NT2/D1 (cell line): ENCODE measurements around the gene MDK.
A peak's percentile ranks its signal among the peaks of the same experiment; 100 is the strongest.

Experiments used
- DNase-seq: peaks from one replicate; pipeline ENCODE4 v3.0.0-alpha.2; 2011; ENCODE audit warnings: low read depth, low spot score
- H3K27me3 ChIP-seq: 2 replicates; pipeline ENCODE4 v1.6.0; 2011; ENCODE audit warnings: mild to moderate bottlenecking; ENCODE audit not compliant: insufficient read length, insufficient read depth
- H3K36me3 ChIP-seq: 2 replicates; pipeline ENCODE4 v1.6.1; 2011; ENCODE audit warnings: mild to moderate bottlenecking, low read length, mixed read lengths; ENCODE audit not compliant: insufficient read depth, insufficient read length
- H3K4me1 ChIP-seq: 2 replicates; pipeline ENCODE4 v1.5.1; 2011; ENCODE audit not compliant: insufficient read depth, insufficient read length
- H3K4me3 ChIP-seq: 2 replicates; pipeline ENCODE4 v1.5.1; 2011; ENCODE audit warnings: low read depth; ENCODE audit not compliant: insufficient read length
- H3K9ac ChIP-seq: 2 replicates; pipeline ENCODE4 v1.6.0; 2011; ENCODE audit warnings: low read depth; ENCODE audit not compliant: insufficient read length
- H3K9me3 ChIP-seq: 2 replicates; pipeline ENCODE4 v1.5.1; 2011; ENCODE audit warnings: mild to moderate bottlenecking, low read length; ENCODE audit not compliant: insufficient read depth
- SUZ12 ChIP-seq: IDR thresholded peaks from 2 replicates; pipeline ENCODE4 v1.6.1; 2011; ENCODE audit not compliant: insufficient read length, insufficient read depth; ENCODE audit errors: extremely low read depth
- YY1 ChIP-seq: IDR thresholded peaks from 2 replicates; pipeline ENCODE4 v1.6.1; 2011; ENCODE audit not compliant: insufficient read length, insufficient read depth
- ZNF274 ChIP-seq: IDR thresholded peaks from 2 replicates; pipeline ENCODE4 v1.6.1; 2011; ENCODE audit warnings: mild to moderate bottlenecking, low read depth, low read length

Gene MDK

DNA sequence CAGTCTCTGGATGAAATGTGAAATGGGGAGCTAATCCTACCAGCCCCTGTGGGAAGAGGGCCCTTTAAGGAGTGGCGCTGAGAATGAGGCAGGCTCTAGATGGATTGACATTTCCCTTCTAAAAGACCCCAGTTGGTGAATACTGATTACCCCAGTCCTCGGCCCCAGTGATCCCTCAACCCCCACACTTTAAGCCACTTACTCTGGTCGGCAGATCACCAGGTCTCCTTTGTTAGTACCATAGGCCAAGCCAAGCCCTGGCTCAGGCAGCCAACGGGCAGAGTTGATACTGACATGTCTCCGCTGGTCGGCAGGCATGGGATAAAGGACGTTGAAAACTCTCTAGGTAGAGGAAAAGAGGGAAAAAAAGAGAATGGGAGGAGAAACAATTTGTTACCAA is 36.2 kb downstream of the MDK start:
- DNase-seq = no peak
- Histone ChIP-seq H3K4me3 (no peak overlapping the region), H3K9ac (no peak overlapping the region), H3K36me3 (peaks cover 67% of the 10 kb centered on the region), H3K27me3 (no peaks in the 10 kb centered on the region), H3K4me1 (no peaks in the 10 kb centered on the region), H3K9me3 (no peaks in the 10 kb centered on the region)
- TF ChIP-seq ZNF274 (no peak), SUZ12 (no peak), YY1 (no peak)

DNA sequence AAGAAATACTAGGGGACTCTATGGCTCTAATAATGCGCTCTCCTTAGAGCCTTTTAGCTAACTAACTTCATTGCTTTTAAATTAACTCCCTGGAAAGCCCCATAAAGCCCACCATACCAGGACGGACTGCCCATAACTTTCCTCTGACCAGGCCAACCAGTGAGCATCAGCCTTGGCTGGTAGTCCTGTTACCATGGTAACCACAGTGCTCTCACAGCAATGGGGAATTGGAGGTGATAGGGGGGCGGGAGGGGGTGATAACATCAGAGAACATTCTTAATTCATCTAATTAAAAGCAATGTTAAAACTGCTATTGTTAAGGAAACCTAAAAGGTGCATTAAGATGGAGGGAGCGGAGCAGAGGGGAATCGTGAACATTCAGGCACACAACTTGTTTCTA is 37.3 kb downstream of the MDK start:
- TF ChIP-seq SUZ12 = no peak
- TF ChIP-seq YY1 = no peak
- TF ChIP-seq ZNF274 = no peak
- DNase-seq = no peak
- Histone ChIP-seq H3K4me3 (no peak overlapping the region), H3K9me3 (no peaks in the 10 kb centered on the region), H3K27me3 (no peaks in the 10 kb centered on the region), H3K36me3 (peaks cover 63% of the 10 kb centered on the region), H3K4me1 (no peaks in the 10 kb centered on the region), H3K9ac (no peak overlapping the region)

GRCh38 chr11:46420513-46420912 is 39.0 kb downstream of the MDK start:
- TF ChIP-seq SUZ12 (no peak), ZNF274 (no peak), YY1 (no peak)
- H3K36me3 ChIP-seq = peaks cover 48% of the 10 kb centered on the region
- H3K4me1 ChIP-seq = peaks cover 2% of the 10 kb centered on the region
- no peaks in the 10 kb centered on the region for H3K9me3 ChIP-seq
- no peak overlapping the region for H3K9ac ChIP-seq
- no peak for DNase-seq
- H3K4me3 ChIP-seq = no peak overlapping the region
- H3K27me3 ChIP-seq = no peaks in the 10 kb centered on the region

GRCh38 chr11:46421257-46421880 is 39.9 kb downstream of the MDK start:
- no peaks in the 10 kb centered on the region for H3K9me3 ChIP-seq
- no peak overlapping the region for H3K9ac ChIP-seq
- H3K4me1 ChIP-seq = peaks cover 2% of the 10 kb centered on the region
- TF ChIP-seq SUZ12 (no peak), ZNF274 (no peak), YY1 (no peak)
- H3K27me3 ChIP-seq = no peaks in the 10 kb centered on the region
- H3K36me3 ChIP-seq = peaks cover 43% of the 10 kb centered on the region
- DNase-seq = no peak
- H3K4me3 ChIP-seq = no peak overlapping the region

DNA sequence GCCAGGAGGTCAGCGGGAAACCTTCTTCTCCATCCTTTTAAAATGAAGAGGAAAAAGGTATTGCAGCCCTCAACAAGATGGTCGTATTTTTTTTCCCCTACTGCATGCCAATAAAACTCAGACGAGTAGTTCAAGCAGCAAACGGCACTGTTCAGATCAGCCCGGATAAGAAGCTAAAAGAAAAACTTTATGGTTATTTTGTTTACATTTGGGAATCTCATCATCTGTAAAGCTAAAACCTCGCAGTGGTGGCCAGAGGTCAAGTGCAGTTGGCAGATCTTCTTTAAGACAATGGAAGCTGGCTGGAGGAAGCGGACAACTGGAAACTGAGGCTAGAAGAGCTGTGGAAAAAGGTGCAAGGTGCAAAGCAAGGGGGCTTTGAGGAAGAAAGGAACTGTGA is 41.1 kb downstream of the MDK start:
- Histone ChIP-seq H3K4me1 (peaks cover 2% of the 10 kb centered on the region), H3K9ac (no peak overlapping the region), H3K9me3 (no peaks in the 10 kb centered on the region), H3K36me3 (peaks cover 37% of the 10 kb centered on the region), H3K27me3 (no peaks in the 10 kb centered on the region), H3K4me3 (no peak overlapping the region)
- no peak for TF ChIP-seq SUZ12
- TF ChIP-seq YY1 = no peak
- no peak for TF ChIP-seq ZNF274
- no peak for DNase-seq

GRCh38 chr11:46426233-46426991 is 44.9 kb downstream of the MDK start:
- H3K9me3 ChIP-seq = no peaks in the 10 kb centered on the region
- peaks cover 43% of the 10 kb centered on the region for H3K36me3 ChIP-seq
- no peak for DNase-seq
- H3K4me1 ChIP-seq = peaks cover 2% of the 10 kb centered on the region
- H3K27me3 ChIP-seq = no peaks in the 10 kb centered on the region
- TF ChIP-seq ZNF274 = no peak
- TF ChIP-seq SUZ12 = no peak
- TF ChIP-seq YY1 = no peak
- H3K4me3 ChIP-seq = no peak overlapping the region
- no peak overlapping the region for H3K9ac ChIP-seq

- peak; percentile 63 for DNase-seq
- Histone ChIP-seq H3K36me3 (peaks cover 42% of the 10 kb centered on the region), H3K27me3 (no peaks in the 10 kb centered on the region), H3K9me3 (no peaks in the 10 kb centered on the region), H3K4me3 (no peak overlapping the region), H3K4me1 (peaks cover 2% of the 10 kb centered on the region), H3K9ac (no peak overlapping the region)
- no peak for TF ChIP-seq ZNF274
- TF ChIP-seq YY1 = no peak
- TF ChIP-seq SUZ12 = no peak
These were observed 45.9 kb downstream of the MDK start for GRCh38 chr11:46427364-46427763.
